ENCODE measurements around the gene TTC1. TPM values are rescaled to one million over a fixed set of nuclear protein-coding genes. Genes with fewer than 3 reads are reported as not detected.

TTC1 gene
- polyA plus RNA-seq, 1 of the 3 experiments (the other 2 are of a cell fraction) = 37.0 TPM

DNA sequence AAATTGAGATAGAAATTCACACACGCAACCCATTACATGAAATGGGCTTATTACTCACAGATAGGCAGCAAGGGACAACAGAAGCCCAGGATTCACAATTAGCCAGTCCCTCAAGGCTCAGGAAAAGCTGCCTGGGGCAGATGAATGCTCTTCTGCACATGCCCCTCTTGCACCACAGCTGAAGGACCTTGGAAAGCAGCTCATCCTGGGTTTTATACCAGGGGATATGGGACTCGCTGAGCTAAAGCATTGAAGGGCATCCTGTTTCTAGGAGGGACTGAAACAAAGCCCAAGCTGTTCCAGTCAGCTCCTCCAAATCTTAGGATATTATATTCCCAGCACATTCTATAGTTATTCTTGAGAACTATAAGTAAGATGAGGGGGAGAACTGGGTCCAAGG is 15.7 kb upstream of the TTC1 start (continued):
- TF ChIP-seq FOXM1 (IDR thresholded peaks at IDR 0.05; ENCODE audit: low read depth) (no peak), PBX3 (IDR thresholded peaks at IDR 0.05) (no peak), TCF12 (IDR thresholded peaks at IDR 0.05) (no peak), MEF2A (IDR thresholded peaks at IDR 0.05; ENCODE audit: borderline replicate concordance, low read depth) (no peak), SMC3 (IDR thresholded peaks at IDR 0.05; ENCODE audit: low read depth, low read length) (no peak), REST (IDR thresholded peaks at IDR 0.05; ENCODE audit: low read depth, low read length) (no peak), FOSL2 (IDR thresholded peaks at IDR 0.05; ENCODE audit: borderline replicate concordance, low read depth) (no peak), EZH2phosphoT487 (IDR thresholded peaks at IDR 0.05; ENCODE audit: borderline replicate concordance, low read depth) (no peak)

- DNase-seq = no peak
- H3K9ac ChIP-seq = no peak overlapping the region
- TF ChIP-seq PBX3 (IDR thresholded peaks at IDR 0.05) (no peak), TAF1 (IDR thresholded peaks at IDR 0.05; ENCODE audit: borderline replicate concordance, low read depth, low read length) (no peak), POLR2AphosphoS5 (IDR thresholded peaks at IDR 0.05; ENCODE audit: low read depth, low read length) (no peak)
- no peaks in the 10 kb centered on the region for H3K9me2 ChIP-seq
- no peaks in the 10 kb centered on the region for H3K79me2 ChIP-seq (ENCODE audit: insufficient read depth)
- no peak overlapping the region for H3K4me2 ChIP-seq
- no peaks in the 10 kb centered on the region for H4K20me1 ChIP-seq (ENCODE audit: insufficient read depth)
- POLR2A ChIA-PET = no interaction called here
- H3K4me1 ChIP-seq (ENCODE audit: control insufficient read depth in 1 of 2, insufficient read depth in 2 of 2, low read depth in 1 of 2, low read length in 1 of 2) = no peaks in the 10 kb centered on the region
- no peak overlapping the region for H3K27ac ChIP-seq (ENCODE audit: low read depth in 2 of 2, low read length in 1 of 2)
- H3K36me3 ChIP-seq (replicated peaks in 1 of 2; ENCODE audit: control insufficient read depth in 1 of 2, insufficient read depth in 2 of 2, low read length in 1 of 2) = no peaks in the 10 kb centered on the region
- no peak overlapping the region for H3K4me3 ChIP-seq (ENCODE audit: low read depth in 2 of 2, low read length in 1 of 2)
- H3K27me3 ChIP-seq (ENCODE audit: insufficient read depth) = no peaks in the 10 kb centered on the region
- H3F3A ChIP-seq (replicated peaks; ENCODE audit: insufficient read depth) = no peaks in the 10 kb centered on the region
- no peaks in the 10 kb centered on the region; the same call in 1 of the 2 replicates for H3K9me3 ChIP-seq
- WGBS (ENCODE audit: low lambda C conversion rate) = 72% methylated on average over 3 of the region's 3 CpGs
- CTCF ChIA-PET = interaction anchor here (1.8 kb wide), 1 partner anchor 9 kb away, joined by 11 read pairs; no protein-coding TSS in a partner anchor
- no peak overlapping the region for H2AFZ ChIP-seq (ENCODE audit: low read depth)
These were observed 13.0 kb upstream of the TTC1 start for GRCh38 chr5:159995907-159996306.

Data from SK-N-SH (cell line).